Karpas-422 (cell line): Measurements from ENCODE around the gene JADE2. TPM values are rescaled to one million over a fixed set of nuclear protein-coding genes. Genes with fewer than 3 reads are reported as not detected.

Experiments used
- DNase-seq: peaks from one replicate; pipeline ENCODE4 v3.0.0-alpha.2; 2015
- H2AFZ ChIP-seq: fragments of 200-600 bp; sonication (generic); 2 replicates; pipeline ENCODE4 v1.6.1; 2014; ENCODE audit warnings: antibody characterized with exemption, low read length, mixed read lengths
- H3K27ac ChIP-seq: fragments of 200-600 bp; sonication (generic); 2 replicates; pipeline ENCODE4 v1.5.1; 2014; ENCODE audit warnings: mild to moderate bottlenecking, low read length, moderate library complexity
- H3K27me3 ChIP-seq: fragments of 200-600 bp; sonication (generic); 2 replicates; pipeline ENCODE4 v1.6.1; 2014; ENCODE audit warnings: low read length, mixed read lengths
- H3K36me3 ChIP-seq: fragments of 200-600 bp; sonication (generic); 2 replicates; pipeline ENCODE4 v1.6.1; 2014; ENCODE audit warnings: low read length, mixed read lengths; ENCODE audit not compliant: insufficient read depth
- H3K4me1 ChIP-seq: fragments of 200-600 bp; sonication (generic); 2 replicates; pipeline ENCODE4 v1.6.1; 2014; ENCODE audit warnings: mild to moderate bottlenecking, low read length, mixed read lengths
- H3K4me2 ChIP-seq: fragments of 200-600 bp; sonication (generic); 2 replicates; pipeline ENCODE4 v1.6.1; 2014; ENCODE audit warnings: low read length, low read depth, mild to moderate bottlenecking; ENCODE audit not compliant: poor library complexity, severe bottlenecking
- H3K4me3 ChIP-seq: fragments of 200-600 bp; sonication (generic); 2 replicates; pipeline ENCODE4 v1.5.1; 2014; ENCODE audit warnings: mild to moderate bottlenecking, antibody characterized with exemption, low read length, mixed read lengths
- H3K79me2 ChIP-seq: fragments of 200-600 bp; sonication (generic); 2 replicates; pipeline ENCODE4 v1.6.1; 2014; ENCODE audit warnings: mild to moderate bottlenecking, low read length, mixed read lengths
- H3K9ac ChIP-seq: fragments of 200-600 bp; sonication (generic); 2 replicates; pipeline ENCODE4 v1.6.0; 2014; ENCODE audit warnings: low read length
- H3K9me2 ChIP-seq: fragments of 200-600 bp; sonication (generic), shearing (Covaris generic); replicated peaks from 2 replicates; pipeline ENCODE4 v1.6.0; 2014; ENCODE audit warnings: mild to moderate bottlenecking, low read length, moderate library complexity; ENCODE audit not compliant: insufficient read depth
- H3K9me3 ChIP-seq: fragments of 300-700, 200-600 bp; sonication (generic); 2 replicates; pipeline ENCODE4 v1.6.1; 2014; ENCODE audit warnings: low read length, mixed read lengths
- H4K20me1 ChIP-seq: fragments of 200-600 bp; sonication (generic); 2 replicates; pipeline ENCODE4 v1.6.1; 2014; ENCODE audit warnings: mild to moderate bottlenecking, antibody characterized with exemption, low read length, low read depth; ENCODE audit not compliant: insufficient read depth
- total RNA-seq: library from RNA; depleted of rRNA; stranded (reverse); fragments of >200 nt; shearing (Covaris generic); gene quantifications from 2 replicates; pipeline ENCODE4 v1.2.3, GENCODE V29; 2014; ENCODE audit warnings: low replicate concordance

The JADE2 gene
- total RNA-seq, 1 experiment from 2014 or later, result 82.1 TPM

DNA sequence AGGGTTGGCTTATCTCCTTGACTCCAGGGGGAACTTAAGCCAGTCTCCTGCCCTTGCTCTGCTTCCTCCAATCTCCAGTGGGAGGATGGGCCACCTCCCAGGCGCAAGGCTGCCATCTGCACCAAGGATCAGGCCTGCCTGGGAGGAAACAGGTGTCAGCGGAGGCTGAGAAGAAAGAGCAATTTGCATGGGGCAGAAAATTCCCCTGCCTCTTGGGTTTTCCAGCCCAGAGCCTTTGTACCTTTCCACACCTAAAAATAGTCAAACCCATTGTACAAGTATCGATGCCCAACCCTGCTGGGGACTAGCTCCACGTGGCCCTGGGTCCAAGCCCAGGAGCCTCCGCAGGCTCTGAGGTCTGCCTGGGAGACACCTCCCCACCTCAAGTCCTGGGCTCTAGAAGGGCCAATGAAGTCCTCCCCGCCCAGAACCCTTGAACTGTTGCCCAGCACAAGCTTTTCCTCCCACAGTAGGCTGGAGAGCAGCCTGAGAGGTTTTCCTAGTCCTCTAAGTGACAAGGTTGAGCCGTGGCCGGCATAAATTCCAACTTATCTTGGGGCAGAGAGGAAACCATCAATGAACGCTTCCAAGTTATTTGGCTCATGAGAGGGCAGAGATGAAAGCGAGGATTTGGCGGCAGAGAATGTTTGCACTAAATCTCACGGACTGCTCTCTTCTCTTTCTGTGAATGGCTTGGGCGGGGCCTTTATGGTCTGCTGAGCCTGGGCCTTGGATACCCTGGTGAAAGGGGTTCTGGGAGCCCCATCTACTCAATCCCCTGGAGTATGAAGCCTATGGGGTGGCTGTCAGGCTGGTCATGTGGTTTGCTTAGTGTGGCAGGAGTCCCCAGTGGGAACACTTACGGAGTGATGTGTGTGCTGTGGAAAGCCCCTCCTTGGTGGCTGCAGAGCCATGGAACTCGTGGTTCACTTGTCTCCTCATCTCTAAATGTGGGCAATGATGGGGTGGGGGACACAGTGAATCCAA is 15.6 kb downstream of the JADE2 start:
- no peaks in the 10 kb centered on the region for H3K27me3 ChIP-seq
- peaks cover 6% of the 10 kb centered on the region; the same call in 1 of the 2 replicates for H4K20me1 ChIP-seq
- H3K79me2 ChIP-seq, result peaks cover 51% of the 10 kb centered on the region
- H3K4me2 ChIP-seq, result peak overlapping the region; percentile 49
- H3K4me3 ChIP-seq, result peak overlapping the region; percentile 16; the same call in 1 of the 2 replicates
- peak; percentile 77 for DNase-seq
- H3K4me1 ChIP-seq, result peaks cover 95% of the 10 kb centered on the region
- no peaks in the 10 kb centered on the region for H3K9me3 ChIP-seq
- H3K9ac ChIP-seq, result peak overlapping the region; percentile 37
- no peaks in the 10 kb centered on the region for H3K9me2 ChIP-seq
- peak overlapping the region; percentile 98 for H3K27ac ChIP-seq
- no peak overlapping the region for H2AFZ ChIP-seq
- H3K36me3 ChIP-seq, result peaks cover 47% of the 10 kb centered on the region

DNA sequence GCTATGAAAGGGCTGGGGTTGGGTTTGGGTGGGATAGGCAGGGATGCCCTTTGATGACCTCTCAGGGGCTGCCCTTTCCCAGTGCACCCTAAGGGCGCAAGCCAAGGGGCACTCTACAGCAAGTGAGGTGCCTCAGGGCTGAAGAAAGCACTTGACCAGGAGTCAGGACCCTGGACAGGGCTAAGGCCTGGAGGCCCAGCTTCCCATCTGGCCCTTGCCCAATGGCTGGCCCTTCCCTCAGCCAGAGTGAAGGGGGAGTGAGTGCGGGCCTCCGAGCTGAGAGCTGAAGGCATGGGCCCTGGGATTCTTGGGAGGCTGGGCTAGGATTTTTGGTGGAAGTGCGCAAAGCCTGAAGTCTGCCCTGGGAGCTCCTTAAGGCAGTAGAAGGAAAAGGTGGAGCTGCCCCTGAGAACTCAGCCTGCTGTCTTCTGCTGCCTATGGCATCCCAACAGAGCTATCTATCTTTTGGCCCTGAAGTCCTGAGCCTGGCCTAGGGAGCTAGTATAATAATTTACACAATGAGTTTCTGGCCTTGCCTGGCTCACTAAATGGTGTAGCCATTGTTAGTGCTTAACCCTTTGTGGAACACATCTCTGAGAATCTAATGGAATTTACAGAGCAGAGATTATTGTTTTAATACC is 16.4 kb downstream of the JADE2 start:
- H3K27ac ChIP-seq, result peak overlapping the region; percentile 98
- H3K79me2 ChIP-seq, result peaks cover 46% of the 10 kb centered on the region
- H3K9me2 ChIP-seq, result no peaks in the 10 kb centered on the region
- H3K27me3 ChIP-seq, result no peaks in the 10 kb centered on the region
- no peaks in the 10 kb centered on the region for H3K9me3 ChIP-seq
- no peak overlapping the region for H3K4me3 ChIP-seq
- peak; percentile 70 for DNase-seq
- peaks cover 42% of the 10 kb centered on the region for H3K36me3 ChIP-seq
- H4K20me1 ChIP-seq, result peaks cover 1% of the 10 kb centered on the region; the same call in 1 of the 2 replicates
- H3K4me1 ChIP-seq, result peaks cover 95% of the 10 kb centered on the region
- H3K9ac ChIP-seq, result peak overlapping the region; percentile 37; the same call in 1 of the 2 replicates
- no peak overlapping the region for H2AFZ ChIP-seq
- H3K4me2 ChIP-seq, result no peak overlapping the region

DNA sequence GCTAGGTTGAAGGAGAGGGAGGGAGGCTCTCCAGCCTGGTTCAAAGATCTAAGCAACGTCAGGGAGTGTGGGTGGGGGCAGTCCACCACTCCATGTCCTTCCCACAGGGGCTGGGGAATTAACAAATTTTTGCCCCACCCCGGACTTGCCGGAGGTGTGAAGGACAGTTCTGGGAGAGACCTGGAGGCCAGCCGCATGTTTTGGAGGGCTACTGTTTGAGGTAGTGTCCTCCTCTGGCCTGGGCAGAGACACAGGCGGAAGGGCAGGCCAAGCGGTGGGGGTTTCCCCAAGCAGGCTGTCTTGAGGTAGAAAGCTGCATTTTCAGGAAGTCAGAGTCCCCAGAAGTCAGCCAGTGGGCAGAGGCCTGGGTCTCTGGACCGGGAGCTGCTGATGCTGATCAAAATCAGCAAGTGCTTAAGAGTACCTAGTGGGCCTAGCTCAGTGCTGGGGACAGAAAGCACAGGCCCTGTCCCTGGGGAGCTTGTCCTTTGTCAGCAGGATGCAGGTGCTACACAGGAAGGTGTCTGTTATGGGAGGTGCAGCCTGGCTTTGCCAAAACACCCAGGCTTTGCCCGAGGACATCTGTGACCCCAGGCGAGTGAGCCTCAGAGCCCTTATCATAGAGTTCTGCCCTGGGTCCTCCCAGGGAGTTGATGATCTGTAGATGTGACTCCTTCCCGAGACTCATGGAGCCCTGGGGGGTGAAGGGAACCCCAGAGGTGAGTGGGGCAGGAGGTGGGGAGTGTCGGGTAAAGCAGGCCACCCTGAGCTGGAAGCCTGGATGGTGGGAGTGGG is 18.5 kb downstream of the JADE2 start:
- H3K79me2 ChIP-seq, result peaks cover 28% of the 10 kb centered on the region
- H3K9ac ChIP-seq, result peak overlapping the region; percentile 84
- peaks cover 98% of the 10 kb centered on the region for H3K4me1 ChIP-seq
- no peaks in the 10 kb centered on the region for H4K20me1 ChIP-seq
- no peaks in the 10 kb centered on the region for H3K9me2 ChIP-seq
- no peaks in the 10 kb centered on the region for H3K27me3 ChIP-seq
- H3K27ac ChIP-seq, result peak overlapping the region; percentile 98
- H3K4me3 ChIP-seq, result peak overlapping the region; percentile 56
- peak overlapping the region; percentile 84 for H3K4me2 ChIP-seq
- H3K9me3 ChIP-seq, result no peaks in the 10 kb centered on the region
- peaks cover 34% of the 10 kb centered on the region for H3K36me3 ChIP-seq
- peak; percentile 89 for DNase-seq
- H2AFZ ChIP-seq, result no peak overlapping the region

DNA sequence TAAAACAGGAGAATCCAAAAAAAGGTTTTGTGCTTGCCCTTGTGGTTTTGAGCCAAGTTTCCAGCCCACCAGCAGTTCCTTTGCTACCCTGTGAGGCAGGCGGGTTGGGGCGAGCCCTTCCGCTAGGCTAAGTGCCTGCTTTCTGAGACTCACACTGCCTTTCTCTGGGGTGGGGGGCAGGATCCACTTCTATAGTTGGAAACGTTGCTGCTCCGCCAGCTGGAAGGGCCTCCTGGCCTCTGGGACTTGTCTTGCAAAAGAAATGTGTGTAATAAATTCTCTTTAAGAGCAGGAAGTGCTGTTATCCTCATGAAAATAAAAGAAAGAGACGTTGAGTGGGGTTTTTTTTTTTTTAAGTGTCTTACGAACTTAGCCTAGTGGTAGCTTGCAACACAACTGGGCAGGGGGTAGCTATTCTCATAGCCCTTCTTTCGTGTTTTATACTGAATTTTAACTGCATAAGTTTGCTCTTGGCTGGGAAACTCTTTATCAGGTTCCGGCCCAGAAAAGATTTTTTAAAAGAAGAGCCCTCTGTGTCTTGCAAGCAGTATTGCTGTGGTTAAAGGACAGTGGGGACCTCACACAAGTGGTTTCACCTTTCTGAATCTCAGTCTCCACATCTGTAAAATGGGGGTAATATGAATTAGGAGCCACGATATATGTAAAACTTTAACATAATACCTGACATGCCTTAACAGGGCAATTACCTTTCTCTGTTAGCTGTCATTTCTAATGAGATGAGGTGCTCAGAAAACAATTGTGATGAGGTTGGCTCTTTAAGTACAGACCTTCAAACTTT is 19.8 kb downstream of the JADE2 start:
- Histone ChIP-seq H3K27ac (peak overlapping the region; percentile 98), H2AFZ (no peak overlapping the region), H3K9me3 (no peaks in the 10 kb centered on the region), H3K9ac (peak overlapping the region; percentile 84), H3K9me2 (no peaks in the 10 kb centered on the region), H3K27me3 (no peaks in the 10 kb centered on the region), H3K4me3 (peak overlapping the region; percentile 56), H4K20me1 (no peaks in the 10 kb centered on the region), H3K36me3 (peaks cover 27% of the 10 kb centered on the region), H3K4me1 (peaks cover 100% of the 10 kb centered on the region), H3K4me2 (peak overlapping the region; percentile 84), H3K79me2 (peaks cover 22% of the 10 kb centered on the region)
- peak; percentile 95 for DNase-seq

DNA sequence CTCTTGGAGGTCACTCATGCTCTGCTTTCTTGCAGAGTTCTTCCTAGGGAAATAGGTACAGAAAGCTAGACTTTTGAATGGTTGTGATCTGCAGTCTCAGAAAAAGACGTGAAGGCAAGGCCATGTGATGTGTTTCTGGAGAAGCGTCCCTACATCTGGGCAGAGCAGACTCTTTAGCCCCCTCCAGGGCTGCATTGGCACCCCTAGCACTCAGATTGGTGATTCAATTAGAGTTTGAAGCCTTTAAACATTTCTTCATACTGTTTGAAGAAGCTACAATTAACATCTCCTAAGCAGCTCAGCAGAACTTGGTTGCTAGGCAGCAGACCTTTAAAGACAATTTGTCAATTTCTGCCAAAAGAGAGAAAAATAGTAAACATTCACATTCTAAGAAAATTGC is 21.6 kb downstream of the JADE2 start:
- DNase-seq, result peak; percentile 68
- Histone ChIP-seq H3K79me2 (peaks cover 17% of the 10 kb centered on the region), H3K27ac (peak overlapping the region; percentile 98), H3K9me2 (no peaks in the 10 kb centered on the region), H3K27me3 (no peaks in the 10 kb centered on the region), H3K9me3 (no peaks in the 10 kb centered on the region), H3K4me3 (no peak overlapping the region), H3K4me1 (peaks cover 100% of the 10 kb centered on the region), H3K9ac (peak overlapping the region; percentile 76), H4K20me1 (no peaks in the 10 kb centered on the region), H3K4me2 (peak overlapping the region; percentile 84), H3K36me3 (peaks cover 22% of the 10 kb centered on the region), H2AFZ (no peak overlapping the region)

DNA sequence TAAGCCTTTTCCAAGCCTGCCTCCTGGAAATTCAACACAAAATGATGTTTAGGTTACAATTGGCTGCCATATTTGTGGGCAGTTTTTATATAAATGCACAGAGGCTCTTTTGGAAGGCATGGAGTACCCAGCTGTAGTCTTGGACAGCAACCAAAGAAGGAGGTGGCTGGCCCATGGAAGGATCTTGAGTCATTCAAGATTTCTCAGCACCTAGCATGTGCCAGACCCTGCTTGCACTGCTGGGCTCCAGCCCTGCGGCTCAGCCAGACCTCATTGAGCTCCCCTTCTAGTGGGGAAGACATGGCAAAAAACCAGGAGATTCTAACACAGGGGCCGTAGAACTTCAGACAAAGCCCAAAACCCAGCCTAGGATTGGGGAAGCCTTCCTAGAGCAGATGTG is 22.1 kb downstream of the JADE2 start:
- Histone ChIP-seq H3K79me2 (peaks cover 21% of the 10 kb centered on the region), H3K9me3 (no peaks in the 10 kb centered on the region), H3K4me3 (peak overlapping the region; percentile 27; the same call in 1 of the 2 replicates), H3K9me2 (no peaks in the 10 kb centered on the region), H3K9ac (peak overlapping the region; percentile 76), H3K27ac (peak overlapping the region; percentile 98), H4K20me1 (no peaks in the 10 kb centered on the region), H3K4me2 (peak overlapping the region; percentile 84), H3K36me3 (peaks cover 26% of the 10 kb centered on the region), H2AFZ (no peak overlapping the region), H3K4me1 (peaks cover 100% of the 10 kb centered on the region), H3K27me3 (no peaks in the 10 kb centered on the region)
- peak; percentile 64 for DNase-seq

DNA sequence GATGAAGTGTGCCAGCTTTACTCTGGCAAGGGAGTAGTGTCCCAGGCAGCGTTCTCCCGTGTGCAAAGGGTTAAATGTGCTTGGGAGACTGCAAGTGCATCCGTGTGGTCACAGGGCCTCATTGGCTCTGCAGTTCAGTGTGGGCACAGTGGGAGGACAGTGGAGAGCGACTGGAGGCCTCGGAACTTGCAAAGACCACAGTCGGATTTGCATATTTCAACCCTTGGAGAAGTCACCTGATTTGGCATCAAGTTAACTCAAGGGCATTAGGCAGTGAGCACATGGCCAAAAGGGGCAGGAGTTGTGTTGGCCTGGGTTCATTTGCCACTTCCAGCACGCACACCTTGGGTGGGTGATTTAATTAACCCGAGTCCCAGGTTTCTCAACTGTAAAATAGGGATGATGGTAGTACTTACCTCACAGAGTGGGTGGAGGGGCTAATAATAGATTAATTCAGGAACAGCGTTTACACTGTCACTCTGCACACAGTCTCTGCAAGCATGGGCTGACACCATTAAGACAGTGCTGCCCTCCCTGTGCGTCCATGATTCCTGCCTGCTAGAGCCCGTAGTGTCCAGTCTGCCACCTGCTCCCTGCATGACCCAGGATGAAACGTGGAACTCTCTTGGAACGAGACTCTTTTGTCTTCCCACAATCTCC is 22.7 kb downstream of the JADE2 start:
- H3K27ac ChIP-seq, result peak overlapping the region; percentile 98
- H3K4me3 ChIP-seq, result peak overlapping the region; percentile 27; the same call in 1 of the 2 replicates
- H3K4me1 ChIP-seq, result peaks cover 100% of the 10 kb centered on the region

More for the DNA sequence above, 22.7 kb downstream of the JADE2 start:
- H3K79me2 ChIP-seq, result peaks cover 22% of the 10 kb centered on the region
- H3K9ac ChIP-seq, result peak overlapping the region; percentile 76
- H3K9me2 ChIP-seq, result no peaks in the 10 kb centered on the region
- H3K27me3 ChIP-seq, result no peaks in the 10 kb centered on the region
- peak; percentile 93 for DNase-seq
- H3K9me3 ChIP-seq, result no peaks in the 10 kb centered on the region
- H2AFZ ChIP-seq, result no peak overlapping the region
- H3K36me3 ChIP-seq, result peaks cover 27% of the 10 kb centered on the region
- H3K4me2 ChIP-seq, result peak overlapping the region; percentile 84
- H4K20me1 ChIP-seq, result no peaks in the 10 kb centered on the region
